Activated T-cell treated with anti-CD3 and anti-CD28 coated beads, Interleukin-2, amount 50 U/mL, for 72 hours (primary cell): ENCODE measurements around the gene GMIP. TPM values are rescaled to one million over a fixed set of nuclear protein-coding genes. Genes with fewer than 3 reads are reported as not detected.
A peak's percentile ranks its signal among the peaks of the same experiment; 100 is the strongest.
"Not testable (repeated sequence)": the region's sequence is repeated elsewhere in the genome, so short reads cannot be mapped to it uniquely, and the experiment has no call there.

Experiments used
- ATAC-seq, 2 donors: fragments of 150-1000 bp; cut with Tn5 transposase; replicated peaks in 1 of 2; 2 replicates each; pipeline ENCODE4 v1.10.0; 2021; ENCODE audit warnings: moderate library complexity in 2 of 2, mild to moderate bottlenecking in 1 of 2
- DNase-seq, 2 donors: peaks; one replicate each; pipeline ENCODE4 v3.0.0; 2021 to 2022; ENCODE audit warnings: mixed read lengths in 1 of 2
- H3K27ac Mint-ChIP-seq: one replicate; pipeline ENCODE4 v1.8.0; 2022; ENCODE audit warnings: mild to moderate bottlenecking, moderate library complexity, mixed read lengths
- H3K27me3 Mint-ChIP-seq: one replicate; pipeline ENCODE4 v1.8.0; 2022; ENCODE audit warnings: low read depth, mixed read lengths
- H3K36me3 Mint-ChIP-seq, 2 donors: one replicate each; pipeline ENCODE4 v1.8.0; 2022; ENCODE audit warnings: mixed read lengths in 2 of 2, mild to moderate bottlenecking in 1 of 2; ENCODE audit not compliant: insufficient read depth in 2 of 2
- H3K4me1 Mint-ChIP-seq: one replicate; pipeline ENCODE4 v1.8.0; 2022; ENCODE audit warnings: low read depth, mixed read lengths
- H3K4me3 Mint-ChIP-seq, 2 donors: one replicate each; pipeline ENCODE4 v1.8.0; 2022; ENCODE audit warnings: mild to moderate bottlenecking in 2 of 2, mixed read lengths in 2 of 2, moderate library complexity in 2 of 2
- H3K9me3 Mint-ChIP-seq, 2 donors: one replicate each; pipeline ENCODE4 v1.8.0; 2022; ENCODE audit warnings: mixed read lengths in 2 of 2
- total RNA-seq, 2 donors: library from RNA; stranded (reverse); gene quantifications; one replicate each; pipeline ENCODE4 v1.2.3, GENCODE V29; 2022

Gene GMIP
- total RNA-seq, 2 donors from 2014 or later, result 96.4 to 99.8 TPM

DNA sequence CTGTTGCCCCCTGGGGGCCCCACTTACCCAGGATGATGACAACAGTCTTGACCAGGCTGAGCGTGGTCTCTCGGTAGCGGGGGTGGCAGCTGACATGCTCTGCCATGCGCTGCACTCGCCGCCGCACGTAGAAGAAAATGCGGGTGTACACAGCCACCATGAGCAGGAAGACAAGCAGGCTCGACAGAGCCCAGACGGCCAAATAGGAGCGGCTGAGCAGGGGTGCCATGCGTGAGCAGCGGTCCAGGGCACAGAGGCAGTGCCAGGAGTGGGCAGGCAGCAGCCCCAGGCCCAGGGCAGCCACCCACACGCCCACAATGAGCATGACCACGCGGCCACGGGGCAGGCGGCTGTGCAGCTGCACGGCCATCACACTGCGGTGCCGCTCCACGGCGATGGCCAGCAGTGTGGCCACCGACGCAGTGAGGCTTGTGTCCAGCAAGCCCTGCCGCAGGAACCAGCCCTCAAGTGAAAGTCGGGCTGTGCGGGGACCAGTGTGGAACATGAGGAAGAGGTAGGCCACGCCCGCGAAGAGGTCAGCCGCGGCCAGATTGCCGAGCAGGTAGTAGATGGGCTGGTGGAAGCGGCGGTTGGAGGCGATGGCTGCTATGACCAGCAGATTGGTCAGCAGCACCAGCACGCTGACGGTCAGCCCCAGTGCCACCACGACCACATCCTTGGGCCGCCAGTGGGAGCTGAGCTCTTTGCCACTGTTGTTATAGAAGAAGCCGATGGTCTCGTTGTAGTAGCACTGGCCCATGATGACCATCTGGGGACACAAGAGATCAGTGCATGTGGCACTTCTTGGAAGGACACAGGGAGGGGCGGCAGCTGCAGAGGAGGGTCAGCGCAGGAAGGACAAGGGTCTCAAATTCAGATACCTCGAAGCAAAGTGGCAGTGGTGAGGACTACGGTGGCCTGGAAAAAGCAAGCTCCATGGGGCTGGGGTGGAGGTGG is 16.7 kb downstream of the GMIP start:
- H3K4me1 Mint-ChIP-seq, result peaks cover 31% of the 10 kb centered on the region
- ATAC-seq, result no peak
- no peaks in the 10 kb centered on the region for H3K27me3 Mint-ChIP-seq
- H3K27ac Mint-ChIP-seq, result peak overlapping the region; percentile 90
- H3K36me3 Mint-ChIP-seq, result peaks cover 8 to 15% of the 10 kb centered on the region in 2 donors
- DNase-seq, result no peak
- peak overlapping the region; percentile 93 to 96 for H3K4me3 Mint-ChIP-seq
- no peaks in the 10 kb centered on the region for H3K9me3 Mint-ChIP-seq

DNA sequence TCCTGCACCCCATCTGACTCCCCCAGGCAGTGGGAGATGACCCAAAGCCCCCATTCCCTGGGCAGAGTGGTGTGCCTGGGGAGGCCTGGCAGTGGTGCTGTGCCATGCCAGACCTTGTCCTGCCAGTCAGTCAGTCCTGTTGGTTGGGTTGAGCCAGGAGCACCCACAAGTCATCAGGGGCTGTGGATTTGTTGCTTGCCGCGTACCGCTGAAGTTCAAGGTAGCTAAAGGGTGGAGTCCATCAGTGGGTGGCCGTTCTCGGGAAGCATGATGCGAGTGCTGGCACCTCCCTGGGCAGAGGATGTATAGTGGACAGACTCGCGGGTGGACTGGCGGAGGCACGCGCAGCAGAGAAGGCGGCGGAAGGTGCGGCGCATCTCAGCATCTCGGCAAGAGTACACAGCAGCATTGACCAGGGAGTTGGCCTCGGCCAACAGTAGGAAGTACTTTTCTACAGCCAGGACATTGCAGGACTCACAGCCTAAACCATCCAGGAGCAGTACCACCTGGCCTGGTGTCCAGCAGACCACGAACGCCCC is 19.4 kb downstream of the GMIP start:
- H3K36me3 Mint-ChIP-seq, result peaks cover 5 to 15% of the 10 kb centered on the region in 2 donors
- no peak for DNase-seq
- H3K4me1 Mint-ChIP-seq, result peaks cover 39% of the 10 kb centered on the region
- no peaks in the 10 kb centered on the region for H3K9me3 Mint-ChIP-seq
- H3K4me3 Mint-ChIP-seq, result peak overlapping the region in 1 of 2 donors; percentile 45
- no peak for ATAC-seq
- H3K27me3 Mint-ChIP-seq, result no peaks in the 10 kb centered on the region
- no peak overlapping the region for H3K27ac Mint-ChIP-seq

DNA sequence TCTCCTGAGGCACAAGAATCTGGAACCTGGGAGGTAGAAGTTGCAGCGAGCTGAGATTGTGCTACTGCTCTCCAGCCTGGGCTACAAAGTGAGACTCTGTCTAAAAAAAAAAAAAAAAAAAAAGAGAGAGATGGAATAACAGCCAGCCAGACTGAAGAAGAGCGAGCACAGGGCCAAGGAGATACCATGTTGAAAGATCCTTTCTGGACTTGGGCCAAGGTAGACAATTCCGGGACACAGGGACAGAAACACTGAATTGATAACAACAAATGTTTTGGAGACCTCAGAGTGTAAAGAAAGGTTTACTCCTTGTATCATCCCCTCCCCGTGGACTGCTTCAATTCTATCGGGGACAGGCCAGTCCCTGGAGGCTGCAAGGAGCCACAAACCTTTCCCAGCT is 20.1 kb downstream of the GMIP start:
- peaks cover 39% of the 10 kb centered on the region for H3K4me1 Mint-ChIP-seq
- ATAC-seq, result no peak
- H3K4me3 Mint-ChIP-seq, result no peak overlapping the region
- no peaks in the 10 kb centered on the region for H3K27me3 Mint-ChIP-seq
- no peaks in the 10 kb centered on the region for H3K9me3 Mint-ChIP-seq
- DNase-seq, result no peak
- no peak overlapping the region for H3K27ac Mint-ChIP-seq
- peaks cover 3 to 15% of the 10 kb centered on the region in 2 donors for H3K36me3 Mint-ChIP-seq

DNA sequence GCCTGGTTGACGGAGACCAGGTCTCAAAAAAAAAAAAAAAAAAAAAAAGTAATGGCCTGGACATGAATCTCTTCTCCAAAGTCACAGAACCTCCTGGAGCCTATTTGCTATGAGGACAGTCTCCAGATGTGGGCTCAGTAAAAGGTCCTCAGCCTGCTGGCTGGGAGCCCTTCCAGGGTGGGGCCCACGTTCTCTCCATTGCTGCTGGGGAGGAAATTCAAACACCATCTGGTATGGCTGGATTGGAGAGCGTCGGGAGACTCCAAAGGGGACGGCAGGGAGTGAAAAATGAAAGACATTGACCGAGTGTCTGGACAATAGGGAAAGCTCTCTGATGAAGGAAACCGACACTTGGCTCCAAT is 23.6 kb downstream of the GMIP start:
- H3K27ac Mint-ChIP-seq, result no peak overlapping the region
- DNase-seq (no peak), ATAC-seq (no peak)
- no peak overlapping the region for H3K4me3 Mint-ChIP-seq
- peaks cover 51% of the 10 kb centered on the region for H3K4me1 Mint-ChIP-seq
- H3K27me3 Mint-ChIP-seq, result no peaks in the 10 kb centered on the region
- peaks cover 0 to 10% of the 10 kb centered on the region in 2 donors for H3K36me3 Mint-ChIP-seq
- H3K9me3 Mint-ChIP-seq, result no peaks in the 10 kb centered on the region

DNA sequence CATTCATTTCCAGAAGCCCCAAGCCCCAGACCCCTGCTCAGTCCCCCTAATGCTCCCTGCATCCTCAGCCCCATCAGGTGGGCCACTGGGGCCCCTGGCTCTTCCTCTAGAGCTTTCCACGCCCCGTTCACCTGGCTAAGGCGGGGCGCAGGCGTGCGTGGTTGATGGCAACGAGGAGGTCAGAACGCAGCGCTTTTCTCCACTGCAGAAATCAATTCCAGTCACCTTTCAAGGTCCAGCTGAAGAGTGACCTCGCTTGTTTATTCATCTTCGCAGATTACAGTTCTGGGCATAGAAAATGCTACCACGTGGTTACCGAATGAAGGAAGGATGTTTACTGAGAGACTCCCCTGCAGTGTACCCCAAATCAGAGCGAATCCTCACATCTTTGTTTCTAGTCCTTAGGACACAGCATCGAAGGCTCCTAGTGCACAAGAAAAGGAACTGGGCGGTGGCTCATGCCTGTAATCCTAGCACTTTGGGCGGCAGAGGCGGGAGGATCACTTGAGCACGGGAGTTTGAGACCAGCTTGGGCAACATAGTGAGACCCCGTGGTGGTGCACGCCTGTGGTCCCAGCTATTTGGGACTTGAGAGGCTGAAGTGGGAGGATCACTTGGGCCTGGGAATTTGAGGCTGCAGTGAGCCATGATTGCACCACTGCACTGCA is 24.1 kb downstream of the GMIP start:
- no peak for DNase-seq
- no peak for ATAC-seq
- Mint-ChIP-seq H3K36me3 (peaks cover 0 to 8% of the 10 kb centered on the region in 2 donors), H3K9me3 (no peaks in the 10 kb centered on the region), H3K4me3 (peak overlapping the region; percentile 92 to 96), H3K27ac (no peak overlapping the region), H3K4me1 (peaks cover 56% of the 10 kb centered on the region), H3K27me3 (no peaks in the 10 kb centered on the region)

DNA sequence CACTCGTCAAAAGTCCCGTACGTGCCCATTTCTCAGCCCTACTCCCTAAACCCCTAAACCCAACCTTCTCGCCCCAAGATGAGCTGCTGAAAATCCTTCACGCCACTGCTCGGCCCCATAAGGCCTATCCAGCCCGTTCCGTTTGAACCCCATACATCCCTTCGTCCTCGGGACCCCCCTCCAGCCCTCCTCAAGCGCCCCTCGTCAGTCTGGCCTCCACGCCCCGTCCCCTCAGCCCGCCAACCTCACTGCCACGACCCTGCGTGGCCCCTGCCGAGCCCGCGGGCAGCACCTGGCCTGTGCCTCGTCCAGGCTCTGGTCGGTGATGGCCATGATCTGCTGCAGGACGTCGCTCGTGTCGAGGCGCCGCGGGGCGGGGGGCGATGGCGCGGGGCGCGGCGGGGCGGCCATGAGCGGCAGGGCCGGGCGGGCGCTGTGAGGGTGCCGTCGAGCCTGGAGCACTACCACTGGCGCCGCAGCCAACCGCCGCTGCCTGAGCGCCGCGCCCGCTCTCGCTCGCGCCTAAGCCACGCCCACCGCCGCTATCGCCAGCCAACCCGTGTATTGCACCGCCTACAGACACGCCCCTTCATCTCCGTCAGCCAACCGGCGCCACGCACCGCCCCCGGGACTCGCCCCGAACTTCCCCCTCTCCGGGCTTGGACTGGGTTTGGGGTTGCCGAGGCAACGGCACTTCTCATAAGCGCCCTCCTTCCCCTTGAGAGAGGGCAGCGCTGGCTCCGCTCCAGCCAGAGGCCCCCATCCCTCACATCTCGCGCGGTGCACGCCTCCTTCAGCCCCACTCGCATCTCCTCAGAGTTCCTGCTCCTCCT is 25.0 kb downstream of the GMIP start, which contains the start of gene PBX4:
PBX4 (minus strand) TSS at position 469 of the 833 bp plus-strand sequence; CDS start at position 411, 58 bp downstream.
- DNase-seq (peak; percentile 99 to 100), ATAC-seq (peak; percentile 93 to 94)
- H3K27ac Mint-ChIP-seq, result peak within 1 kb of the TSS; percentile 86
- H3K4me1 Mint-ChIP-seq, result peaks cover 57% of the 10 kb centered on the region
- no peaks in the 10 kb centered on the region for H3K9me3 Mint-ChIP-seq
- H3K36me3 Mint-ChIP-seq, result peaks cover 0 to 6% of the 10 kb centered on the region in 2 donors
- H3K27me3 Mint-ChIP-seq, result no peaks in the 10 kb centered on the region
- H3K4me3 Mint-ChIP-seq, result peak within 1 kb of the TSS; percentile 92 to 96

DNA sequence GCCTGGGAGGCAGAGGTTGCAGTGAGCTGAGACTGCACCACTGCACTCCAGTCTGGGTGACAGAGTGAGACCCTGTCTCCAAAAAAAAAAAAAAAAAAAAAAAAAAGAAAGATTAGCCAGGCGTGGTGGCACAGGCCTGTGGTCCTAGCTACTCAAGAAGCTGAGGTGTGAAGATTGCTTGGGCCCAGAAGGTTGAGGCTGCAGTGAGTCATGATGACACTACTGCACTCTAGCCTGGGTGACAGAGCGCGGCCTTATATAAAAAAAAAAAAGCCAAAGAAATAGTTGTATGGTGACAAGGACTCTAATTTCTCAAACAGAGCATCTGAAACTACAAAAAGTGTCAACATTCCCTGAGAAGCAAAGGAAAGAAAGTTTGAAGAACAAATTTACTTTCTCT is 28.4 kb downstream of the GMIP start:
- ATAC-seq (peak; percentile 47 to 53), DNase-seq (peak; percentile 59 to 70)
- H3K4me1 Mint-ChIP-seq, result peaks cover 62% of the 10 kb centered on the region
- no peaks in the 10 kb centered on the region for H3K27me3 Mint-ChIP-seq
- peak overlapping the region; percentile 60 to 96 for H3K4me3 Mint-ChIP-seq
- H3K27ac Mint-ChIP-seq, result peak overlapping the region; percentile 99
- H3K36me3 Mint-ChIP-seq, result peaks cover 0 to 6% of the 10 kb centered on the region in 2 donors
- no peaks in the 10 kb centered on the region for H3K9me3 Mint-ChIP-seq

DNA sequence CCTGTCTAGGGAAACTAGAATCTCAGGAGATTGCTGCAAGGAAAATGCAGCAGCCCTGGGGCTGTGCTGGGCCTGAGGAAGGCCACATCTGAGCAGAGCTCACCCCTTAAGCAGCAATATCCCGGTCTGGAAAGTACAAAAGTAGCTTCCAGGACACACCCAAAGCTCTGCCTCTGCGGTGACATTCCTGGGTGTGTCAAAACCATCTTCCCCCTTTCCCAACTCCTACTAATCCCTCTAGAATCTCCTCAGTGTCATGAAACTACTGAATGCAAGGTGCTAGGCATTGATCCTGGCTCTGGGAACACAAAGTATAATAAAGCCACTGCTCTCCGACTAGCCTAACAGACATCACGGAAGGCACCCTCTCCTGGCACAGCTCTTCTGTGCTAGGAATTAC is 30.0 kb downstream of the GMIP start:
- Mint-ChIP-seq H3K27me3 (no peaks in the 10 kb centered on the region), H3K4me3 (peak overlapping the region in 1 of 2 donors; percentile 38), H3K4me1 (peaks cover 63% of the 10 kb centered on the region), H3K9me3 (no peaks in the 10 kb centered on the region), H3K36me3 (peaks cover 5 to 11% of the 10 kb centered on the region in 2 donors), H3K27ac (no peak overlapping the region)
- DNase-seq (no peak), ATAC-seq (no peak)

DNA sequence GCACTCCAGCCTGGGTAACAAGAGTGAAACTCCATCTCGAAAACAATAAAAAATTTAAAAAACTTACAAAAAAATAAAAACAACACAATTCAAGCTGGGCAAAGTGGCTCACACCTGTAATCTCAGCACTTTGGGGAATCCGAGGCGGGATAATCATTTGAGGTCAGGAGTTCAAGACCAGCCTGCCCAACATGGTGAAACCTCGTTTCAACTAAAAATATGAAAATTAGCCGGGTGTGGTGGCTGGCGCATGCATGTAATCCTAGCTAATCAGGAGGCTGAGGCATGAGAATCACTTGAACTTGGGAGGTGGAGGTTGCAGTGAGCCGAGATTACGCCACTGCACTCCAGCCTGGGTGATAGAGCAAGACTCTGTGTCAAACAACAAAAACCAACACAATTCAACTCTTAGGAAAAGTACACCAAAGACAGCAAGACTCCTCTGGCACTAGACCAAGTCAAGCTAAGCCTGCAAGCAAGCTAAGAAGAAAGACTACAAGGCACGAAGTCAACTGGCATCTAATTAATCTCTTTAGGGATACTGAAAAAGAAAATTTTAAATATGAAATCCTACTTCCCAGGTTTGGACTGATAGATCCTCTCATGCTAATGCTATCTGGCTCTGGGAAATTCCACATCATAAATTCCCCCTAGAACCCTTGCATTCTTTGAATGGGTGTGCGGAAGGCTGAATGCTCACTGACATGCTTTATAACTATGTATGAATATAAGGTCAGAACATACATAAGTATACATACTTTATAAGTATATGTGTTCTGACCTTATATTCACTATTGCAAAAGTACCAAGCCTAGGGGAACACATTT is 32.9 kb downstream of the GMIP start:
- Mint-ChIP-seq H3K36me3 (peaks cover 10% of the 10 kb centered on the region in 2 donors), H3K27me3 (no peaks in the 10 kb centered on the region), H3K4me1 (peaks cover 52% of the 10 kb centered on the region), H3K9me3 (no peaks in the 10 kb centered on the region), H3K4me3 (no peak overlapping the region), H3K27ac (no peak overlapping the region)
- DNase-seq (no peak), ATAC-seq (no peak)

DNA sequence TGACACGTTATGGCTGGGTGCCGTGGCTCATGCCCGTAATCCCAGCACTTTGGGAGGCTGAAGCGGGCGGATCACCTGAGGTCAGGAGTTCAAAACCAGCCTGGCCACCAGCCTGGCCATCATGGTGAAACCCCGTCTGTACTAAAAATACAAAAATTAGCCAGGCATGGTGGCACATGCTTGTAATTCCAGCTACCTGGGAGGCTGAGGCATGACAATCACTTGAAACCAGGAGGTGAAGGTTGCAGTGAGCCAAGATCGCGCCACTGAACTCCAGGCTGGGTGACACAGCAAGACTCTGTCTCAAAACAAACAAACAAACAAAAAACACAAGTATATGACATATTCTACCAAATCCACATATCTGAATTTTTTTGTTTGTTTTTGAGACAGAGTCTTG is 36.8 kb downstream of the GMIP start:
- Mint-ChIP-seq H3K27ac (peak overlapping the region; percentile 91), H3K4me3 (peak overlapping the region; percentile 57 to 63), H3K4me1 (peaks cover 48% of the 10 kb centered on the region)
- not testable (repeated sequence) for DNase-seq, H3K27me3 Mint-ChIP-seq, H3K9me3 Mint-ChIP-seq, H3K36me3 Mint-ChIP-seq, ATAC-seq

DNA sequence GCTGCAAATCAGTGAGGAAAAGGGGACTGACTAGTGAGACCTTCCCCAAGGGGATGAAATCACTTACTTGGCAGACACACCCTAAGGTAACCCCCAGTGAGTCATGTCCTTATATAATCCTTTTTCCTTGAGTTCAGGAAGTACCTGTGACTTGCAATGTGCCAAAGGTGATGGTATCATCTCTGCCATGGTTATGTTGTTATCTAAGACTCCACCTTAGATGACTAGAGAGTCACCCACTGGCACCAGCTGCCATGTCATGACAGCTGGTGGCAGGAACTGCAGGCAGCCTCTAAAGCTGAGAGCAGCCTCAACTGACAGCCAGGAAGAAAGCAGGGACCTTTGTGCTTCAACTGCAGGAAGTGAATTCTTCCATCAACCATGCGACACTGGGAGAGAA is 37.4 kb downstream of the GMIP start:
- H3K4me3 Mint-ChIP-seq, result peak overlapping the region; percentile 57 to 63
- H3K36me3 Mint-ChIP-seq, result peaks cover 10 to 16% of the 10 kb centered on the region in 2 donors
- peak overlapping the region; percentile 91 for H3K27ac Mint-ChIP-seq
- H3K4me1 Mint-ChIP-seq, result peaks cover 54% of the 10 kb centered on the region
- peak; percentile 45 to 51 for DNase-seq
- no peaks in the 10 kb centered on the region for H3K27me3 Mint-ChIP-seq
- peak; percentile 88 to 92 for ATAC-seq
- peaks cover 2% of the 10 kb centered on the region in 2 donors for H3K9me3 Mint-ChIP-seq
